ENCODE measurements around the gene PRPH. TPM values are rescaled to one million over a fixed set of nuclear protein-coding genes. Genes with fewer than 3 reads are reported as not detected.

The PRPH gene
- total and polyA plus RNA-seq, 10 of the 15 experiments (the other 5 are each of a cell fraction or from before 2014, with no cell fraction given) = 0.09 to 0.45 (median 0.19) TPM; not detected in 3

GRCh38 chr12:49346659-49347310 lies 51.8 kb downstream of the PRPH start, which contains the start of gene DNAJC22:
Gene DNAJC22 (plus strand): TSS chr12:49346888. CDS start chr12:49348873, 1,985 bp downstream.
- SMC1A ChIA-PET (ENCODE audit: uncharacterized antibody, unreplicated experiment) = interaction anchor here (0.9 to 4.5 kb wide), 7 partner anchors 11 to 168 kb away, joined by 3 to 30 read pairs (median 5); partner anchors contain the start of gene TROAP
- ATAC-seq (peak; percentile 22), DNase-seq (ENCODE audit: low read depth, low spot score) (no peak), FAIRE-seq (no peak)
- in situ Hi-C loops (cut with MboI) (no loop called here), intact Hi-C loops (cut with micrococcal nuclease; ENCODE audit: unreplicated experiment) (no loop called here)
- POLR2A ChIA-PET = interaction anchor here (0.6 to 2.0 kb wide), 3 partner anchors 20 to 76 kb away, joined by 4 to 10 read pairs (median 5); partner anchors contain the start of gene SPATS2
- Histone ChIP-seq H3K4me3 (peak within 1 kb of the TSS; percentile 49), H3K27me3 (replicated peaks in 1 of 2; ENCODE audit: control insufficient read depth in 2 of 2, insufficient read depth in 2 of 2, low read length in 1 of 2) (peaks cover 16 to 27% of the 10 kb centered on the region in 2 experiments), H2AFZ (ENCODE audit: control insufficient read depth, low read depth, low read length) (peak within 1 kb of the TSS; percentile 61), H3K4me2 (ENCODE audit: control insufficient read depth, insufficient read depth) (peak within 1 kb of the TSS; percentile 97), H3K4me1 (ENCODE audit: control insufficient read depth, insufficient read depth, low read length) (peaks cover 38% of the 10 kb centered on the region), H3K9ac (ENCODE audit: control insufficient read depth, insufficient read depth, low read length) (no peak within 1 kb of the TSS; the same call in 1 of the 2 replicates), H3K79me2 (ENCODE audit: control insufficient read depth, insufficient read depth, low read length) (no peaks in the 10 kb centered on the region), H3K36me3 (ENCODE audit: control insufficient read depth in 2 of 2, insufficient read depth in 2 of 2, low read length in 1 of 2) (no peaks in the 10 kb centered on the region), H3K9me3 (replicated peaks; ENCODE audit: control insufficient read depth, insufficient read depth, low read length) (no peaks in the 10 kb centered on the region), H4K20me1 (ENCODE audit: control insufficient read depth, insufficient read depth) (no peaks in the 10 kb centered on the region; the same call in 1 of the 2 replicates), H3K27ac (ENCODE audit: control insufficient read depth, insufficient read depth) (no peak within 1 kb of the TSS)
- RAD21 ChIA-PET (ENCODE audit: unreplicated experiment) = interaction anchor here (0.5 to 4.5 kb wide), 12 partner anchors 12 to 768 kb away, joined by 3 to 54 read pairs (median 4); no protein-coding TSS in a partner anchor
- CTCF ChIA-PET = interaction anchor here (0.6 to 9.5 kb wide), 23 partner anchors 11 to 464 kb away, joined by 3 to 231 read pairs (median 4); partner anchors contain the start of genes FAM186B, PRPH, SPATS2 and TROAP
- 6% methylated on average over 39 of the region's 47 CpGs for WGBS (ENCODE audit: insufficient coverage, insufficient replicate concordance, low lambda C conversion rate, missing lambda C conversion rate)
- BruUV-seq (replicated peaks) = no TSS peak
- no peak for TF ChIP-seq ZNF217 (IDR thresholded peaks at IDR 0.05)
- TF ChIP-seq SUZ12 (IDR thresholded peaks at IDR 0.05; ENCODE audit: unreplicated experiment) = peak; percentile 100
- TF ChIP-seq CBFB (IDR thresholded peaks at IDR 0.05; ENCODE audit: low read depth) = no peak
- no peak for TF ChIP-seq CUX1 (IDR thresholded peaks at IDR 0.05; ENCODE audit: insufficient replicate concordance, low read depth, low read length)
- TF ChIP-seq SP1 (IDR thresholded peaks at IDR 0.05; ENCODE audit: low read depth, low read length) = no peak
- TF ChIP-seq, protein P1, sequence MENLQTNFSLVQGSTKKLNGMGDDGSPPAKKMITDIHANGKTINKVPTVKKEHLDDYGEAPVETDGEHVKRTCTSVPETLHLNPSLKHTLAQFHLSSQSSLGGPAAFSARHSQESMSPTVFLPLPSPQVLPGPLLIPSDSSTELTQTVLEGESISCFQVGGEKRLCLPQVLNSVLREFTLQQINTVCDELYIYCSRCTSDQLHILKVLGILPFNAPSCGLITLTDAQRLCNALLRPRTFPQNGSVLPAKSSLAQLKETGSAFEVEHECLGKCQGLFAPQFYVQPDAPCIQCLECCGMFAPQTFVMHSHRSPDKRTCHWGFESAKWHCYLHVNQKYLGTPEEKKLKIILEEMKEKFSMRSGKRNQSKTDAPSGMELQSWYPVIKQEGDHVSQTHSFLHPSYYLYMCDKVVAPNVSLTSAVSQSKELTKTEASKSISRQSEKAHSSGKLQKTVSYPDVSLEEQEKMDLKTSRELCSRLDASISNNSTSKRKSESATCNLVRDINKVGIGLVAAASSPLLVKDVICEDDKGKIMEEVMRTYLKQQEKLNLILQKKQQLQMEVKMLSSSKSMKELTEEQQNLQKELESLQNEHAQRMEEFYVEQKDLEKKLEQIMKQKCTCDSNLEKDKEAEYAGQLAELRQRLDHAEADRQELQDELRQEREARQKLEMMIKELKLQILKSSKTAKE (IDR thresholded peaks at IDR 0.05; ENCODE audit: low read depth, poor library complexity, severe bottlenecking) = no peak
- TF ChIP-seq TBL1XR1 (IDR thresholded peaks at IDR 0.05; ENCODE audit: low read depth, low read length) = no peak
- no peak for TF ChIP-seq CBX5 (IDR thresholded peaks at IDR 0.05; ENCODE audit: low read depth)
- no peak for TF ChIP-seq CREB1 (IDR thresholded peaks at IDR 0.05; ENCODE audit: low read depth)
- no peak for TF ChIP-seq SUPT20H (IDR thresholded peaks at IDR 0.05; ENCODE audit: borderline replicate concordance, control insufficient read depth, low read depth, low read length)
- TF ChIP-seq CEBPB (IDR thresholded peaks at IDR 0.05; ENCODE audit: borderline replicate concordance in 1 of 2, low read depth in 2 of 2, low read length in 2 of 2) = no peak
- no peak for TF ChIP-seq HCFC1 (IDR thresholded peaks at IDR 0.05; ENCODE audit: low read length)
- 0 out of 4 replicates have a peak, but pooled peaks of 1 of the 2 experiments have one; percentile 11 for TF ChIP-seq IKZF2 (IDR thresholded peaks at IDR 0.05)
- TF ChIP-seq CHD1 (IDR thresholded peaks at IDR 0.05; ENCODE audit: low read depth, low read length) = no peak
- TF ChIP-seq PAX8 (IDR thresholded peaks at IDR 0.05) = no peak
- no peak for TF ChIP-seq ZNF384 (IDR thresholded peaks at IDR 0.05; ENCODE audit: borderline replicate concordance, low read depth, low read length)
- no peak for TF ChIP-seq RBBP5 (conservative IDR thresholded peaks at IDR 0.05)
